BLaER1 treated with 17β-estradiol and CSF1 and Interleukin-3, amounts not matched to agents 10 nM and 100 nM (cell line): Measurements from ENCODE around the gene ARID1B.

Source experiments
- H3K27ac ChIP-seq, 11 experiments: shearing (Covaris generic); formaldehyde crosslinking; 2 replicates each; pipeline ENCODE4 v1.8.1; 2022
- H3K27me3 ChIP-seq, 11 experiments: shearing (Covaris generic); formaldehyde crosslinking; 2 replicates each; pipeline ENCODE4 v1.8.1; 2022
- H3K36me3 ChIP-seq, 11 experiments: shearing (Covaris generic); formaldehyde crosslinking; 2 replicates each; pipeline ENCODE4 v1.8.1; 2022
- H3K4me1 ChIP-seq, 10 experiments: shearing (Covaris generic); formaldehyde crosslinking; 2 replicates each; pipeline ENCODE4 v1.8.1; 2022
- H3K4me2 ChIP-seq, 11 experiments: shearing (Covaris generic); formaldehyde crosslinking; 2 replicates each; pipeline ENCODE4 v1.8.1; 2022
- H3K4me3 ChIP-seq, 10 experiments: shearing (Covaris generic); formaldehyde crosslinking; 2 replicates each; pipeline ENCODE4 v1.8.1; 2022
- H3K9ac ChIP-seq, 11 experiments: shearing (Covaris generic); formaldehyde crosslinking; 2 replicates each; pipeline ENCODE4 v1.8.1; 2022
- H3K9me3 ChIP-seq, 11 experiments: shearing (Covaris generic); formaldehyde crosslinking; replicated peaks in 1 of 11; 2 replicates each; pipeline ENCODE4 v1.8.1; 2022
- H4K20me1 ChIP-seq, 11 experiments: shearing (Covaris generic); formaldehyde crosslinking; 2 replicates each; pipeline ENCODE4 v1.8.1; 2022
- Cebpa-rat ChIP-seq, 11 experiments: shearing (Covaris generic); IDR thresholded peaks; 2 replicates each; pipeline ENCODE4 v1.8.1; 2022

Gene ARID1B

DNA sequence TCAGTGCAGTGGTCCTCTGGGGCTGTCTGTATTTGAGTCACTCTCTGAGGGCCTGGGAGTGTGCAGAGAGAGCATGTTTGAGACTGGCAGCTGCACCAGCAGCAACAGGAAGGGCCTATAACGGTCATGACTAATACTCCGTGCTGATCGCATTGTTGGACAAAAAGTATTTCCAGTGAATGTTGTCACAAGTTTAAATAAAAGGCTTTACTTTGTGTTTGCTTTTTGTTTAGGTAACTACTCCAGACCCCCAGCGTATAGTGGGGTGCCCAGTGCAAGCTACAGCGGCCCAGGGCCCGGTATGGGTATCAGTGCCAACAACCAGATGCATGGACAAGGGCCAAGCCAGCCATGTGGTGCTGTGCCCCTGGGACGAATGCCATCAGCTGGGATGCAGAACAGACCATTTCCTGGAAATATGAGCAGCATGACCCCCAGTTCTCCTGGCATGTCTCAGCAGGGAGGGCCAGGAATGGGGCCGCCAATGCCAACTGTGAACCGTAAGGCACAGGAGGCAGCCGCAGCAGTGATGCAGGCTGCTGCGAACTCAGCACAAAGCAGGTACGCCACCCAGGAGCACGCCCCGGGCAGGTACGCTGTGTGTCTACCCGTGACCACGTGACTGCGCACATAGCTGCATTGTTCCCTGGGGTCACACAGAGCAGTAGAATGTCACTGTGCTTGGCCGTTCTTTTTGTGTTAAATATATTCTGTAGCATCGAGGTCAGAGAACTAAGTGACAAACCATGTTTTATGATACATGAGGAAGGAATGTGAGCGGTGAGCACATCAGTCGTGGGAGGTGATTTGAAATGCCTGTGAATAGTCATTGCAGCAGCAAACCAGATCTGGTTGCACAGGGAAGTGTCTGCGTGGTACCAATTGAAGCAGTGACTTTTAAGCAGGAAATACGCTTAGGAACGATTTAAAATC, 371.5 kb downstream of the ARID1B start:
- H3K4me2 ChIP-seq, result no peak overlapping the region
- no peaks in the 10 kb centered on the region for H3K27me3 ChIP-seq
- no peak overlapping the region for H3K27ac ChIP-seq
- H3K4me1 ChIP-seq, result peaks cover 0 to 30% (median 14%) of the 10 kb centered on the region in 10 experiments; a peak in 15 of 20 replicates
- no peak for TF ChIP-seq Cebpa-rat (IDR thresholded peaks at IDR 0.05)
- no peaks in the 10 kb centered on the region for H3K9me3 ChIP-seq
- H3K9ac ChIP-seq, result no peak overlapping the region
- peaks cover 45 to 82% (median 66%) of the 10 kb centered on the region in 11 experiments for H3K36me3 ChIP-seq
- H3K4me3 ChIP-seq, result no peak overlapping the region
- H4K20me1 ChIP-seq, result peaks cover 5 to 37% (median 17%) of the 10 kb centered on the region in 11 experiments; a peak in 14 of 22 replicates

- Histone ChIP-seq H3K36me3 (peaks cover 54 to 87% (median 72%) of the 10 kb centered on the region in 11 experiments), H3K27me3 (no peaks in the 10 kb centered on the region), H3K9me3 (no peaks in the 10 kb centered on the region), H4K20me1 (peaks cover 0 to 28% (median 14%) of the 10 kb centered on the region in 11 experiments; a peak in 14 of 22 replicates), H3K4me1 (peaks cover 0 to 23% (median 14%) of the 10 kb centered on the region in 10 experiments; a peak in 12 of 20 replicates), H3K4me2 (no peak overlapping the region), H3K4me3 (no peak overlapping the region), H3K9ac (no peak overlapping the region), H3K27ac (no peak overlapping the region)
- no peak for TF ChIP-seq Cebpa-rat (IDR thresholded peaks at IDR 0.05)
Measured at GRCh38 chr6:157150076-157150475, 372.9 kb downstream of the ARID1B start.

GRCh38 chr6:157151029-157151428, 373.9 kb downstream of the ARID1B start:
- Histone ChIP-seq H3K36me3 (peaks cover 64 to 88% (median 79%) of the 10 kb centered on the region in 11 experiments), H3K4me1 (peaks cover 0 to 19% (median 13%) of the 10 kb centered on the region in 10 experiments; a peak in 12 of 20 replicates), H4K20me1 (peaks cover 0 to 19% (median 7%) of the 10 kb centered on the region in 11 experiments; a peak in 12 of 22 replicates), H3K4me2 (peak overlapping the region in 4 of 11 experiments; percentile 4 to 44 (median 11); a peak in 1 of 22 replicates), H3K9ac (no peak overlapping the region), H3K27me3 (no peaks in the 10 kb centered on the region), H3K9me3 (no peaks in the 10 kb centered on the region), H3K27ac (peak overlapping the region in 4 of 11 experiments; percentile 8 to 38 (median 28); a peak in 3 of 22 replicates), H3K4me3 (no peak overlapping the region)
- no peak for TF ChIP-seq Cebpa-rat (IDR thresholded peaks at IDR 0.05)

DNA sequence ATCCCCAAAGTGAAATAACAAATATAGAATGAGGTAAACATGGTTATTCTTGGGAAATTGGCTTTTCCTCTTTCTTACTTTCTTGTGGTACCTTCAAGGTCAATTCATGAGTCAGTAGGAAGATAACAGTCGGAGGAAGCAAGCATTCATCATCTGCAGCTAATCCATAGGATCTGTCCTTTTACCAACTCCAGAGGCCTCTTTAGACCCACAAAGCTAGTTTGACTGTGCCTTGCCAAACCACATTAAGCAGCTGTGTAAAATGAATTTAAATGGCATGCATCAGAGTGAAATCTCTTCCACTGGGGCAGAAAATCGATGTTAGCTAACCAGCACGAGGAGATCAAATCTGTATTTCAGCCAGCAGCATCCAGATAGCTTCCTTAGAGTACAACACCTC, 374.8 kb downstream of the ARID1B start:
- no peak overlapping the region for H3K9ac ChIP-seq
- H3K4me3 ChIP-seq, result no peak overlapping the region
- TF ChIP-seq Cebpa-rat (IDR thresholded peaks at IDR 0.05), result no peak
- H3K4me1 ChIP-seq, result peaks cover 0 to 19% (median 13%) of the 10 kb centered on the region in 10 experiments; a peak in 12 of 20 replicates
- H3K9me3 ChIP-seq, result no peaks in the 10 kb centered on the region
- H4K20me1 ChIP-seq, result peaks cover 0 to 15% (median under 1%) of the 10 kb centered on the region in 11 experiments; a peak in 7 of 22 replicates
- peak overlapping the region in 4 of 11 experiments; percentile 4 to 44 (median 20); a peak in 5 of 22 replicates for H3K4me2 ChIP-seq
- H3K27ac ChIP-seq, result peak overlapping the region in 5 of 11 experiments; percentile 20 to 38 (median 26); a peak in 5 of 22 replicates
- H3K27me3 ChIP-seq, result no peaks in the 10 kb centered on the region
- peaks cover 68 to 91% (median 80%) of the 10 kb centered on the region in 11 experiments for H3K36me3 ChIP-seq

- Histone ChIP-seq H3K36me3 (peaks cover 74 to 96% (median 85%) of the 10 kb centered on the region in 11 experiments), H3K9ac (no peak overlapping the region), H3K4me3 (no peak overlapping the region), H3K4me1 (peaks cover 0 to 19% (median 13%) of the 10 kb centered on the region in 10 experiments; a peak in 12 of 20 replicates), H3K27ac (no peak overlapping the region), H3K4me2 (no peak overlapping the region), H3K9me3 (no peaks in the 10 kb centered on the region), H4K20me1 (peaks cover 0 to 18% (median 4%) of the 10 kb centered on the region in 11 experiments; a peak in 7 of 22 replicates), H3K27me3 (no peaks in the 10 kb centered on the region)
- no peak for TF ChIP-seq Cebpa-rat (IDR thresholded peaks at IDR 0.05)
Measured at GRCh38 chr6:157152556-157152955, 375.4 kb downstream of the ARID1B start.

DNA sequence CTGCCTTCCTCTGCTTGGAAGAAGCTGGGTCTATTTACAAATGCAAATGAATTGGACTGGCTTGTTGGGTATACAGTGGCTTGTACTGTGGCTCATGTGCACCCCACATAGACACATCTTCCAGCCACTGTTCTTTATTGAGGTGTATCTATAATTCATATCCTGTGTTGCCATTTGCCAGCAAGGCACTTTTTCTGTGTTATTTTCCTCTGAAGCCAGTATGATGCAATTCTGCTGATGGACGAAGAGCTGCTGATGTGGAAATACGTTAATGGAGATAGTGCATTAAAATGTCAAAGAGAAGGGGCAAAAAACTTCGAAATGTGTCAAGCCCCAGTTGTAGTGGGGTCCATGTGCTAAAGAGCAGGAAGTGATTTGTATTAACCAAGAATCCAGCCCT, 378.6 kb downstream of the ARID1B start:
- Histone ChIP-seq H3K9me3 (no peaks in the 10 kb centered on the region), H4K20me1 (peaks cover 0 to 20% (median 0%) of the 10 kb centered on the region in 11 experiments; a peak in 4 of 22 replicates), H3K27ac (no peak overlapping the region), H3K4me1 (peaks cover 0 to 15% (median 13%) of the 10 kb centered on the region in 10 experiments; a peak in 12 of 20 replicates), H3K9ac (no peak overlapping the region), H3K4me2 (no peak overlapping the region), H3K4me3 (no peak overlapping the region), H3K36me3 (peaks cover 71 to 100% (median 91%) of the 10 kb centered on the region in 11 experiments), H3K27me3 (no peaks in the 10 kb centered on the region)
- no peak for TF ChIP-seq Cebpa-rat (IDR thresholded peaks at IDR 0.05)

DNA sequence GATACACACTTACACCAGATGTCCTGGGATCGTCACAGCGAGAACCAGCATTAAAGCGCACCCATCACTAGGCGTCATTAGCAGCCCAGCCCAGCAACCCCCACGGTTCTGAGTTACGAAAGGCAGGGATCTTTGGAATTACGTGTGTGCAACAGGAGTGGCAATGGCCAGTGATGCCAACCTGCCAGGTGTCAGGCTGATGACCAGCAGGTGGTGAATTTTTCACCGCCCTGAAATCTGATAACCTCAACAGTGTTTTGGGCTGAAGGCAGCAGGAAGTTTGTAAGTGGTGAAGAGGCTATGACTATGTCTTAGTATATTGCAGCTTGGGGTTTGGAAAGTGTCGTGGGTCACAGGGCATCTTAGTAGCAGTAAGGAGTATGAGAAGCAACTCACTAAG, 380.1 kb downstream of the ARID1B start:
- Histone ChIP-seq H3K4me1 (peaks cover 0 to under 1% (median 0%) of the 10 kb centered on the region in 10 experiments; a peak in 3 of 20 replicates), H4K20me1 (peaks cover 0 to 13% (median 0%) of the 10 kb centered on the region in 11 experiments; a peak in 4 of 22 replicates), H3K4me3 (no peak overlapping the region), H3K27ac (no peak overlapping the region), H3K4me2 (no peak overlapping the region), H3K36me3 (peaks cover 61 to 98% (median 88%) of the 10 kb centered on the region in 11 experiments), H3K27me3 (no peaks in the 10 kb centered on the region), H3K9me3 (no peaks in the 10 kb centered on the region), H3K9ac (no peak overlapping the region)
- no peak for TF ChIP-seq Cebpa-rat (IDR thresholded peaks at IDR 0.05)

DNA sequence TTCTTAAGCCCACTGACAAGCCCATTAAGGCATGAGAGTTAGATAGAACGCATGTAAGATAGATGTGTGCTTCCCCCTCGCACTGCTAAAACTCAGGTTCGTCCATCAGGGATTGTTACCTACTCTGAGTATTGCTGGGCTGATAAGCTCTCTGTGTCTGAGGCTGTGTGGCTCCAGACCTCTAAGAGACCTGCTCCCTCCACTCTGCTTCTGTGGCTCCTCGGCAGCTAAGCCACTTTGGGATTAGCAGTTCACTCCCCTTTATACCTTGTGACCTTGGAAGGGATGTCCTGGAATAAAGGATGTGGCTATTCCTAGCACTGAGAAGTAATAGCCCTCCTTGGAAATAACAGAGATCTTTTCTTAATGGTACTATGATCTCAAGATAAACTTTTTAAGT, 381.3 kb downstream of the ARID1B start:
- H3K36me3 ChIP-seq, result peaks cover 61 to 98% (median 85%) of the 10 kb centered on the region in 11 experiments
- H3K4me3 ChIP-seq, result no peak overlapping the region
- H3K27me3 ChIP-seq, result no peaks in the 10 kb centered on the region
- no peaks in the 10 kb centered on the region for H3K4me1 ChIP-seq
- H3K27ac ChIP-seq, result no peak overlapping the region
- TF ChIP-seq Cebpa-rat (IDR thresholded peaks at IDR 0.05), result no peak
- H3K9ac ChIP-seq, result no peak overlapping the region
- H3K9me3 ChIP-seq, result no peaks in the 10 kb centered on the region
- no peak overlapping the region for H3K4me2 ChIP-seq
- H4K20me1 ChIP-seq, result peaks cover 0 to 17% (median 0%) of the 10 kb centered on the region in 11 experiments; a peak in 6 of 22 replicates

DNA sequence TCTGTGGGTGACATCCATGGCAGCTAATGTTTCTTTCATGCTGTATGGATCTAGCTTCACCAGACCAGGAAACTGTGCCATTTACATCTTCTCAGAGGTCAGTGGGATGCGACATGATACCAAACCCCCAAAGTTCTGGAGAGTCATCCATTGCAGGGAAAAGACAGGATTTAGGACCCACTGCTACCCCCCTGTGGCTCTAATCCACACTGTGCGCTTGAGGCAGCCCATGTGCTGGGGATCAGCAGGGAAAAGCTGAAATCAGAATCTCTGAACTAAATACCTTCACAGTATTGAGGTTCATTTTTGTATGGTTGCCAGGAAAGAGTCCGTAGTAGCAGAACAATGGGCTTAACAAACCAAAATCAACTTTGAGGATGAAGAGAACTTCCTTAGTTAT, 381.7 kb downstream of the ARID1B start:
- H3K9ac ChIP-seq, result no peak overlapping the region
- TF ChIP-seq Cebpa-rat (IDR thresholded peaks at IDR 0.05), result no peak
- H3K36me3 ChIP-seq, result peaks cover 57 to 98% (median 85%) of the 10 kb centered on the region in 11 experiments
- no peak overlapping the region for H3K27ac ChIP-seq
- no peak overlapping the region for H3K4me2 ChIP-seq
- no peak overlapping the region for H3K4me3 ChIP-seq
- H3K4me1 ChIP-seq, result no peaks in the 10 kb centered on the region
- no peaks in the 10 kb centered on the region for H3K9me3 ChIP-seq
- H4K20me1 ChIP-seq, result peaks cover 0 to 17% (median 0%) of the 10 kb centered on the region in 11 experiments; a peak in 6 of 22 replicates
- H3K27me3 ChIP-seq, result no peaks in the 10 kb centered on the region
